GM21526 (cell line): ENCODE data around the gene ACAD8.
"Not testable (repeated sequence)": the region's sequence is repeated elsewhere in the genome, so short reads cannot be mapped to it uniquely, and the experiment has no call there.

Source experiments
- ATAC-seq: cut with Tn5 transposase; IDR thresholded peaks from one replicate; pipeline ENCODE4 v1.9.1; 2021; ENCODE audit warnings: moderate library complexity; ENCODE audit not compliant: unreplicated experiment, low FRiP score

The ACAD8 gene

GRCh38 chr11:134237557-134237922, 15.8 kb upstream of the ACAD8 start:
- no peak for ATAC-seq

- ATAC-seq, result no peak
Observed at GRCh38 chr11:134238956-134239355, 14.4 kb upstream of the ACAD8 start.

- no peak for ATAC-seq
Observed at GRCh38 chr11:134240592-134240991, 12.8 kb upstream of the ACAD8 start.

- ATAC-seq, result no peak
Observed at GRCh38 chr11:134242376-134242775, 11.0 kb upstream of the ACAD8 start.

- ATAC-seq, result no peak
Observed at GRCh38 chr11:134243913-134244312, 9.5 kb upstream of the ACAD8 start.

GRCh38 chr11:134244593-134244992, 8.8 kb upstream of the ACAD8 start:
- ATAC-seq, result peak; percentile 72

- no peak for ATAC-seq
Observed at GRCh38 chr11:134245434-134245833, 7.9 kb upstream of the ACAD8 start.

GRCh38 chr11:134246100-134246499, 7.3 kb upstream of the ACAD8 start:
- no peak for ATAC-seq

GRCh38 chr11:134246678-134247077, 6.7 kb upstream of the ACAD8 start:
- ATAC-seq, result no peak

GRCh38 chr11:134248910-134249480, 4.4 kb upstream of the ACAD8 start:
- ATAC-seq, result no peak

- no peak for ATAC-seq
Observed at GRCh38 chr11:134250246-134250645, 3.1 kb upstream of the ACAD8 start.

GRCh38 chr11:134250675-134251074, 2.7 kb upstream of the ACAD8 start:
- no peak for ATAC-seq

- ATAC-seq, result peak; percentile 34
Observed at GRCh38 chr11:134252346-134253187, 801 bp upstream of the ACAD8 start.

- no peak for ATAC-seq
Observed at GRCh38 chr11:134254433-134255183, 1.2 kb downstream of the ACAD8 start.

- ATAC-seq, result not testable (repeated sequence)
Observed at GRCh38 chr11:134255184-134255561, 1.8 kb downstream of the ACAD8 start.

GRCh38 chr11:134257101-134257500, 3.7 kb downstream of the ACAD8 start:
- ATAC-seq, result no peak

GRCh38 chr11:134258577-134258976, 5.2 kb downstream of the ACAD8 start:
- ATAC-seq, result no peak

- ATAC-seq, result no peak
Observed at GRCh38 chr11:134260503-134260902, 7.1 kb downstream of the ACAD8 start.

- no peak for ATAC-seq
Observed at GRCh38 chr11:134260983-134261382, 7.6 kb downstream of the ACAD8 start.

GRCh38 chr11:134261626-134262488, 8.5 kb downstream of the ACAD8 start:
- peak; percentile 63 for ATAC-seq
